GM21786 (cell line): ENCODE measurements around the gene EDIL3.
A peak's percentile ranks its signal among the peaks of the same experiment; 100 is the strongest.
"Not testable (repeated sequence)": the region's sequence is repeated elsewhere in the genome, so short reads cannot be mapped to it uniquely, and the experiment has no call there.

ENCODE experiments used
- ATAC-seq: cut with Tn5 transposase; IDR thresholded peaks from one replicate; pipeline ENCODE4 v1.9.1; 2021; ENCODE audit not compliant: unreplicated experiment

EDIL3 gene

DNA sequence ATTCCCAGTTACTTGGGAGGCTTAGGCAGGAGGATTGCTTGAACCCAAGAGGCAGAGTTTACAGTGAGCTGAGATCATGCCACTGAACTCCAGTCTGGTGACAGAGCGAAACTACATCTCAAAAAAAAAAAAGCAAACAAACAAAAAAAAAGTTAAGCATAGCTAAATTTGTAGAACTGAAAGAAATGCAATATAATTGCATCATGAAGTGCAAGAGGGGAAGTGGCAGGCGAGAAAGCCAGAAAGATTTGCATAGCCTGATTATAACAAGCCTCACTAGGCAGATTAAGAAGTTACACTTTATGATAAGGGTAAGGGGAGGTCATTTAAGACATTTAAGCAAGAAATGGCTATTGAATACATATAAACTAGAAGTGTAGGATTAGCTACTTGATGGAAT, 187.1 kb downstream of the EDIL3 start:
- peak; percentile 76 for ATAC-seq

DNA sequence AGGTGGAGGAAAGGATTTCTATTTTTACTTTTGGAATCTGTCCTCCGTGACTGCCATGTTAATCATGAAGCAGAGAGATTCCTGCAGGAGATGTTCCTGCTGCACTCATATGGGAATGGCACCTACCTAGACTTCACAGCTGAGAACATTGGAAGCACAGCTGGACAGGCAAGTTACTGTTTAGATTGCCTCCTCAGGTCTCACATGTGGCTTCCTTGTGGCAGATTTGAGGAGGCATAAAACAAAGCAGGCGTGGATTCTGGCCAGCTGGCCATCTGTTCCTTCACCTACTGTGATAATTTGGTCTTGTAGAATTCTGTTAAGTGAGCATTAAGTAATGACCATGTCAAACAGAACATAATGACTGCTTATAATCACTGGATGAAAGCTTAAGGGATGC, 193.4 kb downstream of the EDIL3 start:
- ATAC-seq, result no peak

DNA sequence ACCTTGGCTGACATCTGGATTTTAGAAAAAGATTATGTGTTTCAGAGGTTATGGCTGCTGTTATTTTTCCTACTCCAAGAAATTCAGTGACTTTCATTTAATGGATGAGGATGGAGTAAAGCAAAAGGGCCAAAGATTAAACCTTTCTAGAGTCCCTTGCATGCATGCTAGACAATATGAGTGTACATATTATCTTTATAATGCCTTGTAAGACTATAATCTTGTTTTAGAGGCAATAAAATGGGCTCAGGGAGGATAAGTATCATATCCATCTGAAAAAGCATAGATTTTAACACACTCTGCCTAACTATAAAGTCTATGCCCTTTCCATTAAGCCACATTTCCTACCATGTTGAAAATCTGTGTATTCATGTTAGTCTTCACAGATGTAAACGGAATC, 199.8 kb downstream of the EDIL3 start:
- ATAC-seq, result no peak

DNA sequence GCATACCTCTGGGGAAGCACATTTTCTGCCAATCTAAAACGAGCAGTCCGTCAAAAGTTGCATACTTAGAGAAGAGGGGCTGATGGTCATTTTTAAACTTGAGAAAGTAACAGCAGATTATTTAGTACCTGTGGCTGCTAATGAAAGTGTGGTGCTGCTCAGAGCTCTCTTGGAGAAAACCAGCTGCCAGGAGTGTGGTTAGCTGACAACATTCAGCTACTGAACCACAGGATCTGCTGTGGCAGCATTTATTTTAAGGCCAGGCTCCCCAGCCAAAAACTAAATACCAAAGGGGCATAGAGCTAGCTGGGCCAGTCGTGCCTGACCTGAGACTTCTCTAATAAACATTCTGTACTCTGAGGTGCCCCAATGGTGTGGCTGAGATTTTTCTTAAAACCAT, 203.6 kb downstream of the EDIL3 start:
- peak; percentile 63 for ATAC-seq

DNA sequence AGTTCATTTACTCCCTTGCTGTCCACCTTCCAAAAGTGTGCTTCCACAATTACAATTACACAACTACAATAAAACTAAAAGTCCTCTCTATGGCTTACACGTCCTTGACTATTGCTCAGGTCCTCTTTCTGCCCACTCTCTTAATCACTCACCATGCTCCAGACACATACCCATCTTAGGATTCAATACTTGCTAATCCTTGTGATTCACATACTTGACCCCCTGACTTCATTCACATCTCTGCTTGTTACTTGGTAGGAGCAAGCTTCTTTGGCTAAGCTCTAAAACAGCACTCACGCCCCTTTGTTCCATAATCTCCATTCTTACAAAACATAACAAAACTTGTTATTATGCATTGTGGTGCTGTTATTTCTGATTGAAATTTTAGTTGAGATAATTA, 215.8 kb downstream of the EDIL3 start:
- no peak for ATAC-seq

DNA sequence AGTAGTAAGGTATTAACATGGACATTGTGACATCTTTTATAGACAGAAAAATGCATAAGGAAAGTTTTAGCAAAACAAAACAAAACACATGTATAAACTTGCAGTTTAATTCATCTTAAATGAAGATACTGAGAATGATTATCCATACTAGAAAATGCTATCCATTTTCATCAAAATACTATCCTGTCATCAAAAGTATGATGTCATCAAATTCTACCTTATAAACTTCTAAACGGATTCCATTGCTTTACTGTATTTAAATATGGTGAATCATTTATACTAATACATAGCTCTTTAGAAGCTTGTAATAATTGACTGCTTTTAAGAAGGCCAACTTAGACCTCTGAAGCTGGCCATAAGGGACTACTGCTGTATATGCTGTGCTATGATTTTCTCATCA, 221.0 kb downstream of the EDIL3 start:
- no peak for ATAC-seq

DNA sequence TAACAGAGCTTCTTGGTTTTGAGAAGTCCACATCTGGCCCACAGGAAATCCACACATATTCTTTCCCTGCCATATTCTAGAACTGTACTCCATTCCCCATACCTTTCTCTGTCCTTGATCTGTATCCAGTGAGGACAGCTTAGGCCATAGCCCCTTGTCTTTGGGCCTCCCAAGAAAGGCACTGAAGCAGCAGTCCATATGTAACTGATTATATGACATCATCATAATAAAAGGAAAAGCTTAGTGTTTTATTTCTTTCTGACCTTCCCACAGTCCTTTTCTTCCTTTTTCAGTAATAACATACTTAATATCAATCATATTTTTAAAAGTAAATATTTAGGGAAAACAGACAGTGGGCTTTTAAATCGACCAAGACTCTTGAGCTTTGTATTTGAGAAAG, 222.0 kb downstream of the EDIL3 start:
- ATAC-seq, result no peak

DNA sequence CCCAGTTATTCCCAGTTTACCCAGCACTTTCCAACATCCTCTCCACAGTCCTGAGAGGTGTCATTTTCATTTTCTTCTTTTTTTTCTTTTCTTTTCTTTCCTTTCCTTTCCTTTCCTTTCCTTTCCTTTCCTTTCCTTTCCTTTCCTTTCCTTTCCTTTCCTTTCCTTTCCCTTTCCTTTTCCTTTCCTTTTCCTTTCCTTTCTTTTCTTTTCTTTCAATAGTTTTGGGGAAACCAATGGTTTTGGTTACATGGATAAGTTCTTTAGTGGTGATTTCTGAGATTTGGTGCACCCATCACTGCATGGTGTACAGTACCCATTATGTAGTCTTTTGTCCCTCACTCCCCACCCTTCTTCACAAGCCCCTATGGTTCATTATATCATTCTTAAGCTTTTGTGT, 224.0 kb downstream of the EDIL3 start:
- not testable (repeated sequence) for ATAC-seq

DNA sequence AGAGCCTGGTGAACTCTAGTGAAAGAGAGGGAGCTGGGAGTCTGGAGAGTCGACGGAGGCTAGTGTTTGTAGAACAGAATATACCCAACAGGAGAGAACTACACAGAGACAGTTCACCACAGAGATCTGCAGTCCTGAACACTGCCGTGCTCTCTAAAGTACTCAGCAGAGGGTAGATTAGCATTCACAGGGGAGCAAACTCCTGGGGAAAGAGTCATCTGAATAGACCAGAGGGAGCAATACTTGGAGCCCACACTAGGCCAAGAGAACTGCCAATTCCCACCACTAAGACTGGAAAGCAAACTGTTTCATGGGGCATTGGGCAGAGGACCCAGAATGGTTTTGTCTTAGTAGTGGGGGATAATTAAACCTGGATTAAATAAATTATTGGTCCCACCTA, 235.6 kb downstream of the EDIL3 start:
- no peak for ATAC-seq

DNA sequence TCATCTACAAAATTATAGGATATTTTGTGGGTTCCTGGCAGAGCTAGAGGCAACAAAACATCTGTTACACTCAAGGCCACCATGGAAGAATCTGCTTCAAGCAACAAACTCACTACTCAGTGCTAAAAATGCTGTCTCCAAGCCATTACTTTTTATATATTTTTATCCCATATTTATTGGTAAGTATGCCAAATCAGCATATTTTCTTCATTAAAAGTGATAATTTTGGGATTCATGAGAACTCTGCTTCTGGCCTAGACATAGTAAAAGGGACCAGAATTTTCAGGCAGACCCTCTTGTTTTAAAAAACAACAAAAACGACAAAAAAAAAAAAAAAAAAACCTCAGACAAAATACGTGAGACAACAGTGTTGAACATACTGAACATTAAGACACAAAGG, 236.0 kb downstream of the EDIL3 start:
- no peak for ATAC-seq

DNA sequence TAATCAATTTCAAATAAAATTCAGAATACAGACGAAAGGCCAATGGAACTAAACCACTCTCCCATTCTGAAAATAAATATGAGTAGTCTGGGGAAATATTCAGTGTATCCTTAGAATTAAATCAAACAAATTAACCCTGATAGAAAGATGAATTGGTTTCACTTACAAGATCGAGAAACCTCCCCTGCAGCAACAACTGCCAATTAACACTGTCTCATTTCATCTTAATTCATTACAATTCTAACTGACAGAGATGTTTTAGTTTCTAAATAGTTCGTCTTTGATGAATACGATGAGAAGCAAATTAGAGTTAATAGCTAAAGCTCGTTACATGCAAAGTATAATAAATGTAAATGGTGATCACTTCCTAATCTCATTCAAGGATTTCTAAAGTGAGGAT, 247.1 kb downstream of the EDIL3 start:
- no peak for ATAC-seq

DNA sequence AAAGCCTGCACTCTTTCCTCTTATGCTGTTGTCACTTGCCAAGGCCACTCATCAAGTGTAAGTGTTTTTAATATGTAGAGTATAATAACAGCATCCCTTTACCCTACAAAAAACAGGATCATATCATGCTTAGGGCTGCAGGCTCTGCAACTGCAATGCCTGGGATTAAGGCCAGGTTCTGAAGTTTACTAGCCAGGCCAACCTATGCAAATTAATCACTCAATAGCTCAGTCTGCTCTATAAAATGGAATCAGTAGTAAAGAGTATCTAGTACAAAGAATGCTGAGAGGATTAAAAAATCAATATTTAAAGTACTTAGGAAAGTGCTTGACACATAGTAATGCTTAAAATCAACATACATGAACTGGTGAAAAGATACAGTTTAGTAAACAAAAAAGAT, 253.3 kb downstream of the EDIL3 start:
- ATAC-seq, result no peak

DNA sequence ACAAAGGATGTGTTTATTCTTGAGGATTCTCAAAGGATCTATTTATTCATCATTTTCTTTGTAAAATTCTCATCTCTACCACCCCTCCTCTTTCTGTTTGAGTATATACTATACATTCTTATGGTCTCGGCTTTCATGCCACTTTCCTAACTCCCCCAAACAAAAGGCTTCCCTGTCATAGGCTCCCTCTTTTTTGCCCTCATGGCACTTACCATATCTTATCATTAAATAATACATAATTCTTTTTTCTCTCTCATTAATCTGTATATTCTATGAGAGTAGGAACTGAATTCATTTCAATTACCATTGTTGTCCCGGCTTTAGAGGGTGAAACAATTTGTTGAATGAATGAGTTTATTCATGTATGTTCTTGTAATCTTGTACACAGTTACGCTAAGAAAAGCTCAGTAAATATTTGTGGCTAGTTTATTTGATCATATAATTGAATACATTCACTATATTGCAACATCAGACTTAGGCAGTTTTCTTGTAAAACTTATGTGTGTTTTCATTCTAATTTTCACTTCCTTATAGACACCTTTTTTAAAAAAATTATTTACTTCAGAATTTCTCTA, 254.6 kb downstream of the EDIL3 start:
- ATAC-seq, result no peak

DNA sequence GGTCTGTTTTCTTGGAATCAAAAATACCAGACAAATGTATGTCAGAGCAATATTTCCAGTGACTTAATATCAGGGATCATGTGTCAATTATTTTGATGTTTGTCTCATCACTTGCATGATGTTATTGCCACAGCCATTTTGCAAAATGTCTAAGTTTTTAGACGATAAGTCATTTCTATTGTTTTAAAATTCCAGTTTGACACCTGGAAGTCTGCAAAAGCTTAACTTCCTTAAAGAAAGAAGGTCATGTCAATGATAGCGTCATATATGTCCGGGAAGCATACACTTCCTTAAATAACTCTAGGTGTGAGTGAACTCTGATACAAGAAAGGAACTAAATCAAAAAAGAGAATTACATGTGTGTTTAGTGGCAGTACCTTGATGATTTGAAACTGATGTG, 259.5 kb downstream of the EDIL3 start:
- no peak for ATAC-seq

DNA sequence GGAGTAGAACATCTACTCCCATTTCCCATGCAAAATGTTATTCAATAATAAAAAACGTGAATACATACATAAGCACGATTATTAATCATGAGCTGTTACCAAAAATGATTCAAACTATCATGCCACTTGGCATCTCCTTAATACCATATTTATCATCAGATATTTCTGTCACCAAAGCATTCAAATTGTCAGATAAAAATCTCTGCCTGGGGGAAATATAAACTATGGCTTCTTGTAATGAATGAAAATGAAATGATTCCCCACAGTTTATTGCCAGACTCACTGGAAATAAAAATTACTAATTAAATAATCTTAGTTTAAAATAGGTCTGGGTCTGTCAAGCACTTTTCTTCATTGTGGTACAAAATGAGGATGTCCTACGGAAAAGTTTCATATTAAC, 265.4 kb downstream of the EDIL3 start:
- ATAC-seq, result no peak

DNA sequence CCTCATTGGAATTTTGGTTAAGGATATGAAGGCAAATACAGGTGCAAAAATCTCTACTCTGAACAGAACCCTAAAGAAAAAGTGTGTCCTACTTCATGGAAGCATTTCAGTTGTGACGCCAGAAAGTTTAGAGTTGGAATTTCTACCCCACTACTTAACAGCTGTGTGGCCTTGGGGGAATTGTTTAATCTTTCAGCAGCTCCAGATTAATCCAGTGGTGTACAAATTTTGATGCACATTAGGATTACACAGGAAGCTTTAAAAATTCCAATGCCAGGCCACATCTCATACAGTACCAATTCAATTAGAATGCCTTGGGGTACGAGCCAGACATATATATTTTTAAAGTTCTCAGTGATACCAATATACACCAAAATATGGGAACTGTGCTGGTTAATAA, 266.1 kb downstream of the EDIL3 start:
- no peak for ATAC-seq

DNA sequence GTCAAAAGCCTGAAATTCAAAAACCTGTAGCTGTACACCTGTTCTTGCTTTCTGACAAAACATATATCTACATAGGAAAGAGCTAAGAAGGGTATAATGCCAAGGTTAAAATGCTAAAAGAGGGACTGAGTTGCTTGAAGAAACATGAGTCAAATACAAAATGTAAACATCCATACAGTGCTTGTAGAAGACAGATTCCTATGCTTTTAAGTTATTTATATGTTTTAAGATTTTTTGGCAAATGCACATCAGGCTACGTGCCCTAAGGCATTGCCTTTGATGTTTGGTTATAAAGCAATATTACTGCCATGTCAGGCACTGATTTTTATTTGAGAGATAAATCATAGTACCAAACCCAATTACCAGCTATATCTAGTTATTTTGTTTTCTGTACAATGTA, 269.0 kb downstream of the EDIL3 start:
- ATAC-seq, result no peak

DNA sequence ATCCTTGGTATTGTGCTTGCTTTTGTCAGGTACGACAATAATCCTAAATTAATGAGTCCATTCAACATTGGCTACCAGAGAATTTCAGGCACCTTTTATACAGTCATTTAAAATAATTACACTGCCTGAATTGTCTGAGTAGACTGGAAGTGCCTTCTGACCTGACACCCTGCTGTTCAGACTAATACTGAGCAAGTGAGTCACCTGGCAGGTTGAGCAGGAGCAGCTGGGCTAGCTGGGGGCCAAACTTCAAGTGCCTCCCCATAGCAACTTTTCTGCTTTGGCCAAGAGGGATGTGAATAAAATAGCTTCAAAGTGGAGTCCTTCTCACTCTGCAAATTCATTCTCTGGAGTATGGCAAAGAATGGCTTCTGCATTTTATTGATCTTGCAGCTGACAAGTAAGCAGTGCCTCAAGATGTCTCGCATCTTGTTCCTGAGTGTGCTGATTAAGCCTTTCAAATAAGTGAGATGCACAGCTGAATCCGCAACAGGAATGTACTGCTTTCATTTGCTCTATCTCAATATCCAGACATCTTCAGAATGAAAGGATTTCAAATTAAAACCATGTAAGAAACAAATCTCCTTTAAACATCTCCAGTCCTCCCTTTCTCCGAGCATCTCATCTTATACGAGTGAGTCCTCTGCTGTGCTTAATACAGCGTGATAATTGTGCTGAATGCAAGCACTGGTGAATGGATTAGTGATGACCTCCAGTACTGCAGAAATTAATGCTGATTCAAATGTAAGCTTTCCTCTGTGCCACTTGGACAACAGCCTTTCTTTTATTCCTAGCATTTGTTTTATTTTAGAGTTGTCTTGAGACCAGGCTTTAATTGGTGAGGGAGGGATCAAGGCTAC, 271.2 kb downstream of the EDIL3 start:
- ATAC-seq, result no peak

DNA sequence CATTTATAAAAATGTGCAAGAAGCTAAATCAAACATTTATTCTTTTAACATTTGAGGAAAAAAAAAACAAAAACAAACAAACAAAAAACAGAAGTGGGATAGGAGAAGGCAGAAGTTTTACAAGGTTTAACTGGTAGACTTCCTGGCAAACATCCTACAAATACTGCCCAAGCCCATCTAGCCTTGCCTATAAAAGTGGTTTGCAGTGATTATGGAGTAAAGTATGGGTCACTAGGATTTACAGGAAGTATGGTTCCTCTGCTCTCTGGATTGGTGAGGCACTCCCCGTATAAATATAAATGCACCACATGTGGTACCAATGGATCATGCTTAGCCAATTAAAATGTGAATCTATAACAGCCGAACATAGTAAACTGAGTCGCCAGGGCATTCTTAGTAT, 291.9 kb downstream of the EDIL3 start:
- no peak for ATAC-seq

DNA sequence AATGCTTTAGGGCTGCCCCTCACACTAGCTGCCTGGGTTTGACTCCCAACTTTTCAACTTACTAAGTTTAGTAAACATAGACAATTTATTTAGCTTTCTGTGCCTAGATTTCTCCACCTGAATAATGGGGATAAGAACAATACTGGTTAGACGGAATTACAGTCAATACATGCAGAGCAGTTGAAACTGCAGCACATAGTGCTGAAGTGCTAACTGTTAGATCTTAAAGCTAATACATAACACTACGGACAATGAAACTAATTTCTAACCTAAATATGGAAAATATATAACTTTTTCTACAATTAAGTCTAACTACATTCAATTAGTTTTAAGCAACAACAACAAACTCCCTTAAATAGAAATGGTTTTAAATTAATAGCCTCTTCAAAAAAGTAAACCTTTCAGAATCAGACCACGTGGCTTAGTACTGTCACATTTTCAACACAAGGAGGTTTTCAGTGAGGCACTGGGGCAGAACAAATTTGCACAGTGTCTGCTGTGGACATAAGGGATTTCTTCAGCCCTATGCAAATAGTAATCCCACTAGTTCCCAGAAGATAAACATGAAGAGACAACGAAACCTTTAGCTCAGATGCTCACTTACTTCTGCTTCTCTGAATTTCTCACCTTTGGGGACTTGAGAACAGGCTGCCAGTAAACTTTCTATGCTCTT, 293.4 kb downstream of the EDIL3 start:
- ATAC-seq, result peak; percentile 68

DNA sequence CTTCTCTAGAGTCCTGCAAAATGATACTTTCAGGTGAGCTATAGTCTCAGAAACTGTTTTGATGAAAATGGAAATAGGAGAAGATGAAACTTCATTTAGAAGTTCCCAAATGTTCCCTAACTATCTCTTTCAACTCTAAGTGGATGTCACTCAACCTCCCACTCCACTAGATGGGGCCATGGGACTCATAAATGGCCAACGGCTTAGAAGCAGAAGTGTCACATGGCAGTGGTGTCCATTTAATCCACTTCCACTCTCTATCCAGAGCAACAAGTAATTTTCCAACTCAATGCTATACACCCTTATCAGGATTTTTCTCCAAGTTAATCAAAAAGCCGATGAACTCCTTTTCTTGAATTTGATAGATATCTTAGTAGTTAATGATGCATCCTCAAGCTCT, 295.7 kb downstream of the EDIL3 start:
- ATAC-seq, result no peak

DNA sequence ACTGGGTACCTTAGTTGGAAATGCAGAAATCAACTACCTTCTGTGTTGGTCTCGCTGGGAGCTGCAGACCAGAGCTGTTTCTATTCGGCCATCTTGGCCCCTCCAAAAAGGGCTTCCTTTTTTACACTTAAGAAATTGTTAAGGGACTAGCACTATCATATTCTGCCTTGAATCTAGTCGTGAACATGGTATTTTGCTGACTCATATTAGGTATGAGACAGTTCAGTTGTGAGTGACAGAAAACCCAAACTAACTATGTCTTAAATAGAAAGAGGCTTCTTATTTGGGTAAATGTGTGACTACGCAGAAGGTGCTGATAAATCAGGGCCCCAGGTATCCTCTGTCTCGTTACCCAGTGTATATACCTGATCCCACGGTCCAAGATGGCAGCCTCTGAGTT, 298.2 kb downstream of the EDIL3 start:
- ATAC-seq, result no peak
